Measurements from ENCODE around the gene RHBDD2.

The RHBDD2 gene

DNA sequence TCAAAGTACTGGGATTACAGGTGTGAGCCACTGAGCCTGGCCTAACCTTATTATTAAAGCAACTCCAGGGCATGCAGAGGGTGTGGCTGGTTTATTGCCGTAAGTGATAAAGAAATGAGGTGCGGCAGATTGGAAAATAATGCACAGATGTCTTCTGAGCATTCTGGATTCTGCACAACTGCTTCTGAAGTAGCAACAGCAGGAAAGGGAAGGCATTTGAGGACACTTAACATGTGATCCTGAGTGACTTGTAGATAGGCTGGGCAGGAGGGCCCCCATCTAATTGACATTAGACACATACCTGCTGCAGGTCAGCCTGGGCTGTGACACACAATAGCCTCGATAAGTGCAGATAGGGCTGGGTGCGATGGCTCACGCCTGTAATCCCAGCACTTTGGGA lies 5.6 kb downstream of the RHBDD2 start:
- in situ Hi-C loops (cut with MboI; ENCODE audit: low sequenced_read_pairs, unreplicated experiment) = no loop called here
- no peak for TF ChIP-seq CTCF (IDR thresholded peaks at IDR 0.05; ENCODE audit: borderline replicate concordance, control extremely low read depth, extremely low read depth, insufficient read depth, missing control alignments)

DNA sequence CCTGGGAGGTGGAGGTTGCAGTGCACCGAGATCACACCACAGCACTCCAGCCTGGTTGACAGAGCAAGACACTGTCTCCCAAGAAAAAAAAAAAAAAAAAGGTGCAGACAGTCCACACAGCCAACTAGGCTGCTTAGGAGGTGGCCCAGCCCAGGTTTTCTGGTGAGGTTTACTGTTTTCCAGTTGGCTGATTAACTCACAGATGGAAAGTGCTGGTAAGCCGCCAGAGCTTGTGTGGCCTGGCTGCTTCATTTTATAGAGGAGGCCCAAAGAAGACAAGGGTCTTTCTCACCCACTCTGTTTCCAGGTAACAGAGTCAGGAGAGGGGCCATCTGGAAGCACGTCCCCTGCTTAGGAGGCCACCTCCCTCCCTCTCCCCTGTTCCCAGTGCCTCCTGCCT lies 6.2 kb downstream of the RHBDD2 start:
- TF ChIP-seq CTCF (IDR thresholded peaks at IDR 0.05; ENCODE audit: borderline replicate concordance, control extremely low read depth, extremely low read depth, insufficient read depth, missing control alignments) = no peak
- in situ Hi-C loops (cut with MboI; ENCODE audit: low sequenced_read_pairs, unreplicated experiment) = no loop called here
- no peak for DNase-seq (ENCODE audit: low spot score)

More for the DNA sequence above, 5.6 kb downstream of the RHBDD2 start:
- DNase-seq (ENCODE audit: low spot score) = no peak

- no peak for TF ChIP-seq CTCF (IDR thresholded peaks at IDR 0.05; ENCODE audit: borderline replicate concordance, control extremely low read depth, extremely low read depth, insufficient read depth, missing control alignments)
- no peak for DNase-seq (ENCODE audit: low spot score)
- in situ Hi-C loops (cut with MboI; ENCODE audit: low sequenced_read_pairs, unreplicated experiment) = no loop called here
These were observed 9.0 kb downstream of the RHBDD2 start for GRCh38 chr7:75887669-75888369.

DNA sequence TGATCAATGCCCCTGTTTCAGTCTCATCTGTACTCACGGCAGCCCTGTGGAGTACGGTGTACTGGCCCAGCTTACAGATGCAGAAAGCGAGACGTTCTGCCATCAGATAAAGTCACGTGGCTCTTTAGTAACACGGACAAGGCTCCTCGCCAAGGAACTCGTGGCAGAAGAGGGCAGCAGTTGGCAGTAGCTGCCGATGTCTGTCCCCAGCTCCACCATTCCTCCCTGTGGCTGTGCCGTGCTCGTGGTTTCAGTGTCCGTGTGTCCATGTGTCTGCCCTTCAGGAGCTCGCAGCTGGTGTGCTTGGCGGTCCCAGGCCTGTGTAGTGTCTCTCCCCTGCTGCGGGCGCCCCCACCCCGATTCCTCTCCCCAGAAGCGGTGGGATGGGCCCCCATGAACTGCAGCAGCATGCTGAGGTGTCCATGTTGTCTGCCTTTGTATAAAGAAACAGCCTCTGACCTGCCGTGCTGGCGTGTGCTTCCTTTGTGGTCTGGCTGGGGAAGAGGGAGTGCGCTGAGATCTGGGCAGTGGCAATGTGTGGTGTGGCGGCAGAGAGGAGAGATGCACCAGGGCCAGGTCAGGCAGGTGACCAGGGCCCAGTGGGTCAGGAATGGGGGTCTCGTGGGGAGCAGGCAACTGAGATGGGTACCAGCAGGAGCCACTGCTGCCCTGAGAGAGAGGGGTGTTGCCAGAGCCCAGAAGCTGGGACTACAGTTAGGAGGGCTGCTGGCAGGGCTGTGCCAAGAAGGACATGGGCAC lies 9.8 kb downstream of the RHBDD2 start:
- in situ Hi-C loops (cut with MboI; ENCODE audit: low sequenced_read_pairs, unreplicated experiment) = no loop called here
- DNase-seq (ENCODE audit: low spot score) = no peak
- TF ChIP-seq CTCF (IDR thresholded peaks at IDR 0.05; ENCODE audit: borderline replicate concordance, control extremely low read depth, extremely low read depth, insufficient read depth, missing control alignments) = no peak

DNA sequence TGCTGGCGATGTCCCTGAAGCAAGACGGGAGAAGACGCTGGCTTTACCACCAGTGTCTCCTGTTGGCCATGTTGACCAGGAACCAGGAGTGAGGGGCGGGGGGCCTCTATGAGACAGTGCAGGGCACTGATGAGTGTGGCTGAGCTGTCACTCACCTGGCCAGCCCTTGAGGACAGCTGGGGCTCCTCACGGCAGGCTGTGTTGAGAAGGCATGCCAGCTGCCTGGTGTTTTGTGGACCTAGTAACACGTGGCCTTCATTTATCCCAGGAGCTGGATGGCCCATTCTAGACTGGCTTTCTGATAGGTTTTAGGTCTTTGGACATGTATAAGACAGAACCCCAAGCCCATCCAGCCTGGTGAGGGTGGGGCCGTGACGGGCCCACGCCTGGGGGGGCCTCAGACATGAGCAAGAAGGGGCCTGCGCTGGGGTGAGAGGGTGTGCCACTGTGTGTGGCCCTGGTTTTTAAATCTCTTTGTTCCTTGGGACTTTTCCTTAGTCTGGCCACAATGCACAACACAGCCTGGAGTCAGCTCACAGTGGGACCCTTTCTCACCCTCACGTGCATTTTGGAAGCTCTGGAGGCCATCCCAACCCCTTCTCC lies 10.5 kb downstream of the RHBDD2 start:
- no peak for DNase-seq (ENCODE audit: low spot score)
- in situ Hi-C loops (cut with MboI; ENCODE audit: low sequenced_read_pairs, unreplicated experiment) = no loop called here

More for the DNA sequence above, 10.5 kb downstream of the RHBDD2 start:
- TF ChIP-seq CTCF (IDR thresholded peaks at IDR 0.05; ENCODE audit: borderline replicate concordance, control extremely low read depth, extremely low read depth, insufficient read depth, missing control alignments) = no peak
